AG20443 (cell line): ENCODE results near the gene EPN2.

Experiments
- DNase-seq: peaks from one replicate; pipeline ENCODE4 v3.0.0; 2012; ENCODE audit warnings: low spot score, mixed read lengths

EPN2 gene

DNA sequence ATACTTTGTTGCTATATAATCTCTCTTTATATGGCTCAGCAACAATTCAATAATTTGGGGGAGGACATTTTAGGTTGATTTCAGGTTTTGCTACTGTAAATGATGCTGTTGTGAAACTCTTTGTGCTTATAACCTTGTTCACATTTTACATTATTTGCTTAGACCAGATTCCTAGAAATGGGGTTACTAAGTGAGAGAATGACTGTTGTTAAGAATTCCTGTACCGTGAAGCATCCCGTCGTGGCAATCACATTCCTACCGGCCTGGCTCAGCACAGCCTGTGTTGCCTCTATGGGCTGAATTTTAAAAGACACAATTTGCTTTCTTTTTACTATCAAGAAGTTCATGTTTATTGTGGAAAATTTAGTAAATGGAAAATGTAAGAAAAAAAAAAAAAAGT is 94.0 kb downstream of the EPN2 start:
- peak; percentile 90 for DNase-seq

DNA sequence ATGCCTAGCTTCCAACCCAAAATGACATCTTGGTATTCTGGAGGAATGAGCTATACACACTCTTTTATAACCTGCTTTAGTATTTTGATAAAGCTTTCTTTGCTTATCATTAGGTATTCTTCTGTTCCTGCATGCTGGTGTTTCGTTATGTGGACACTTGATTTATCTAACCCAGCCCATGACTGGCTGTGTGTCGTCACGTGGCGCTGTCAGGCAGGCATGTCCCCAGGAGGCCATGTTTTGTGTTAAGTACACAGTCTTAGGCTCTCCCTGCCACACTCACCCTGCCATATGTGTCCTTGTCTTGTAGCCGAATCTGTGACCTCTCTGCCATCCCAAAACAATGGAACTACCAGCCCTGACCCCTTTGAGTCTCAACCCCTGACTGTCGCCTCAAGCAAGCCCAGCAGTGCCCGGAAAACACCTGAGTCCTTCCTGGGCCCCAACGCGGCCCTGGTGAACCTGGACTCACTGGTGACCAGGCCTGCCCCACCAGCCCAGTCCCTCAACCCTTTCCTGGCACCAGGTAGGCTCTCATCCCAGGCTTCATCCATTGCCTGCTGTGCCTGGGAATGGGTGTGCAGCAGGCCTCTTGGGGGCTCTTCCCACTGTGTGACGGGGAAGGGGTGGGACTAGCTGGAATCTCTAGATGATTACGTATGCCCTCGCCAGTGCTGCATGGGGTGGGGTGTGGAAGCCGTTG is 94.5 kb downstream of the EPN2 start:
- DNase-seq = no peak

DNA sequence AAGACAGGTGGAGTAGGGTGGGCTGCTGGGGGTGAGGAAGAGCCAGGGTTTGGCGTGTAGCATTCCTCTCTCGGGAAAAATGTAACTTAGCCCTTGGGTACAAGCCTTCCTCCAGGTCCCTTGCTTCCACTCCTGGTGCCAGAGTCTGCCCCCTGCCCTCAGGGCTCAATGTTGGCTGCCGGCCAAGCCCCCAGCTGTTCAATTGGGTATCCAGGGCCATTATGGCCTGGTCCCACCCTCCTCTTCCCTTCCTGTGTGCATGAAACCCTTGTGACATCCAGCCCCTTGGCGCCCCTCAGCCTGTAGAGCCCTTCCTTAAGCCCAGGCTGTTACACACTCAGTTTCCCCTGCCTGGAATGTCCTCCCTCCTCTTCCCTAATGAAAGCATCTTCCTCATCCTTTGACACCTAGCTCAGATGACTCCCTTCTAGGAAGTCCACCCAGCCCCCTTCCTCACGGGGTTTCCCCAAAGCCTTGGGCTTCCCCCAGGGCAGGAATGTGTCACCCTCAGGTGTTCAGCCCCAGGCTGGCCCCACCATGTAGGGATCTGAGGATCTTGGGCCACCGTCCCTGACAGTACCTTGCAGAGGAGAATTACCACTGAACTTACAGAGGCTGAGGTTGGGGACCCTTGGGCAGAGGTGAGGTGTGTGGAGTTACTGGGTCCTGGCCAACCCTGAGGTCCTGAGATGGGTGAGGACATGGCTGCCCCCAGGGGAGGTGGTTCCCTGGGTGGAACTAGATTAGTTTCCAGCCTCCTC is 95.4 kb downstream of the EPN2 start:
- DNase-seq = no peak

DNA sequence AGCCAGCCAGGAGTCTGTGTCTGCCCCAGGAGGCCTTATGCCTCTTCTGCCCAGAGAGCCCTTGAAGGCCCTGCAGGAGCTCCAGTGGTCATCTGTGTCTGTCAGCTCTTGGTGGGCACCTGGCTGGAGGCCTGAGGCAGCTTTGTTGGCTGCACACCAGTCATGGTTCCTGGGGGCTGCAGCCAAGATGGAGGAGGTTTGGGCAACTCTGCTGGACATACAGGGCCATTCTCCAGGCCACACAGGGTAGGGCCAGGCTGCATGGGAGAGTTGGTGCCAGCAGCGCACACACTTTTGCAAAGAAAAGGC is 95.9 kb downstream of the EPN2 start:
- no peak for DNase-seq

DNA sequence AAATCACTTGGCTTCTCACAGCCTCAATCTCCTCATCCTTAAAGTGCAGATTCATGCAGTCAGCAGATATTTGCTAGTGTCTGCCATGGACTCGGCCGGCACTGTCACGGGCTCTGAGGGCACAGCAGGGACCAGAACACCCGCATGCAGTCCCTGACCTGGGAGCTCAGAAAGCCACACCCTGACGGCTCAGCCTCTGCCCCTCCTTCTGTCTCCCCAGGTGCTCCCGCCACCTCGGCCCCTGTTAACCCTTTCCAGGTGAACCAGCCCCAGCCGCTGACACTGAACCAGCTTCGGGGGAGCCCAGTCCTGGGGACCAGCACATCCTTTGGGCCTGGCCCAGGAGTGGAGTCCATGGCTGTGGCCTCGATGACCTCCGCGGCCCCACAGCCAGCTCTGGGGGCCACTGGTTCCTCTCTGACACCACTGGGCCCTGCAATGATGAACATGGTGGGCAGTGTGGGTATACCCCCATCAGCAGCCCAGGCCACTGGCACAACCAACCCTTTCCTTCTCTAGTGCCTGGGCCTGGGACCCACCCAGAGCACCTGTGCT is 96.6 kb downstream of the EPN2 start:
- no peak for DNase-seq

DNA sequence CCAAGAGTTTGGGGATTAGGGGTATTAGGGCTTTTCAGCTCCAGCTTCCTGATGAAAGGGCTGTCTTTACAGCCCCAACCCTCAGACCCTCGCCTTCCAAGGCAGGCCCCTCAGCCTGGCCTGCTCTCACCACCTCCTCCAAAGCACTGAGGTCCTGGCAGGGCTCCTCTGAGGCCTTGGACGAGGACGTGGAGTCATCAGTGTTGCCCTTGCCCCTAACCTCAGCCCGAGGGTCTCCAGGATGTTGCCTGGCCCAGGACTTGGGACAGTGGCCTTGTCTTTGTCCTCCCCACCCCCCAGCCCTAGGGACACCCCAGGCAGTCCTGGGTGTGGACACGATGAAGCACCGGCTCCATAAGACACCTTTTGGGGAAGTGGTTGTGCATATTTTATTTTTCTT is 97.2 kb downstream of the EPN2 start:
- no peak for DNase-seq

DNA sequence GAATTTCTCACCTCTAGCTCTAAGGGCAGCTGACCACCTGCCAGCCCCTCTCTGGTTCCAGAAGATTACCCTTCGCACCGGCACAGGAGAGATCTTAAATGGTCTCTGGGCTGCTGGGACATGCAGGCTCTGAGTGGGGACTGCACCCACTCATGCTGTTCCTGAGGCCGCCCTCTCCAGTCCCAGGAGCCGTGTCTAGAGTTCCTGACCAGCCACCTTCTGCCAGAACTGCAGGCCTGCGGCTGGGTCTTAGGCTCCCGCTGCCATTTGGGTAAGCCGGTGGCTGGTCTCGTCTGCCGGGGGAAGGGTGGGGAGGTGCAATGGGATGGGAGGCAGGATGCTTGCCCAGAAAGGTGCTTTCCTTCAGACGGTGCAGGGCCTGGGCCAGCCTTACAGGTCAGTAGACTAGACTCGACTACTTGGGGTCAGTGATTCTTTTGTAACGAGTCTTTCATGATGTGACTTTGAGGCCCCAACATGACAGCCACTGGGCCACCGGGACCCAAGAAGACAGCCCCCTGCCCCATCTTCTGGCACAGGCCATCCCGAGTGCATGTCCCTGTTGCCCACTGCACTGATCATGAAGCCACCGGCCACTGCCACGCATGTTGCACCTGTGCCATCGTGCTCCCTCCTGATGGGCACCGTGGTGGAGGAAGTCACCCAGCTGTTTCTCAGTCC is 98.9 kb downstream of the EPN2 start:
- DNase-seq = no peak

DNA sequence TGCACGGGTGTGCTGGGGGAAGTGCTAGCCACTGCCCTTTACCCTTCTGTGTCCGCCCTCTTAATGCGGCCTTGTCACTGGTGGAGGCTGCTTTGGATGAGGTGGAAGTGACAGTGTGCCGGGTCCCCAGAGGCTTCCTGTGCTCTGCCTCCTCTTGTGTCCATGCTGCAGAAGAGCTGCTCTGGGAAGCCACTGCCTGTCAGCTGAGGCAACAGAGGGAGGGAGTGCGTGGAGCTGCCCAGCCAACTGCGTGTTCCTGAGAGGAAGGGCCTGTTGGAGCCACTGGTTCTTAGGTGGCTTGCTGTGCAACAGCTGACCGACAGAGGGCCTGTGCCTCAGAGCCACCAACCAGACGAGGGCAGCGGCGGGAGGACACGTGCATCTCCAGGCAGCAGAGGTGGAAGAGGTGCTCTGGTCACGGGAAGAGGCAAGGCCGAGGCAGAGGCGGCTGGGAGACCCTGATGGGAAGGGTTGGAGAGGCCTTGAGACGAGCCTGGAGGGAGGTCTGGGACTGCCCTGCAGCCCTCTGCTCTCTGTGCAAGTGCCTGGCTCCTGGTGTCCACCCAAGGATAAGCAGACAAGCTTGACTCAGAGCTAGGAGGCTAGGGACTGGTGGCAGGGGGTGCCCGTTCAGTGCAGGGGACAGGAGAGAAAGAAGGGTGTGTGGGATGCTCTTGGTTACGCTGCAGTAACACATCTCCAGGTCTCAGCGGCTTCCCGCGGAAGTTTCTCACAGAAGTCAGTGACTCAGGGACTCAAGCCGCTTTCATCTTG is 100.0 kb downstream of the EPN2 start:
- no peak for DNase-seq

DNA sequence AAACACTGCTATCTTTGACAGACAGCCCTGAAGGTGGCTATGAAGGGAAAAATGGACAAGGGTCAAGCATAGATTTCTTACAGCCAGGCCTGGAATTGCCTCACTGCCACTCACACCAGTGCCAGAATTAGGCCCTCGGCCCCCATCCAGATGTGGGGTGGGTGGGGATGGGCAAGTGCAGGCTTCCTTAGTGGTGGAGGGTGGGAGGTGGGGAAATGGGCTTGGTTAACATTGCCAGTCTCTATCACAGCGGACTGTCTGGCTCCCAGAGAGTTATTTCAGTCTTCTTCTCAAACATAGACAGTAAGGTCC is 100.5 kb downstream of the EPN2 start:
- no peak for DNase-seq

DNA sequence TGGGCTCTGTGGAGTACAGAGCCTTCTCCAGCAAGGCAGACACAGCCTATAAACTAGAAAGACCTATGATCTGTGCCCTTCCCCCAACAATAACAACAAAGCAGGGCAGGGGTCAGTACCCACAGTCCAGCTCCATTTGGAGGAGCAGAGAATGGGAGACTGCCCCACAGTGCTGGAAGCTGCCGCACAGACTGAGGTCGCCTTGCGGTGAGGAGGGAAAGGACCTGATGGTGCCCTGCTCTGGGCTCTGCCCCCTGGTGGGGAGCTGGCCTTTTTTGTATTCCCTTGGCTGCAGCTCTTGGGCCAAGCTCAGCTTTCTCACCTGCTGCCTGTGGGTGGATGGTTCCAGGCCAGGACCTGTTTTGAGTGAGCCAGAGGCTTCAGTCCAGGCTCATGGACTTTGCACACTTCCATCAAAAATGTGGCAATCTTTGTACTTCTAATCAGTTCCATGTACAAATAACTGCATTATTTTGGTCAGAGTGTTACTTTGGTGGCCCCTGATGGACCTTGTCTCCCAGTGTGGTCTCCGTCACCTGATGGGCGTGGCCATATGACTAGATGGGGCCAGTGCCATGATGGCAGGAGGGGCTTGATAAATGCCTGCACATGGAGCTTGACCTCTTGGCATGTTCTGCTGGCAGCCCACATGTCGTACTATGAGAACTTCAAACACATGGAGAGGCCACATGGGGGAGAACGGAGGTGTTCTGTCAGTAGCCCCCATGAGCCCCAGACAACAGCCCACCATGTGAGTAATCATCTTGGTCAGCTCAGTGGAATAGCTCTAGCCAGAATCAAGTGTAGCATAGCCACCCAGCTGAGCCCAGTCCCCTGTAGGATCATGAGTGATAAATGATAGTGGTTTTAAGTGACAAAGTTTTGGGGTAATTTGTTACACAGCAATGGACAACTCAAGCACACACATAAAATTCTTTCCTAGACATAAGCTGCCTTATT is 101.1 kb downstream of the EPN2 start:
- peak; percentile 39 for DNase-seq

DNA sequence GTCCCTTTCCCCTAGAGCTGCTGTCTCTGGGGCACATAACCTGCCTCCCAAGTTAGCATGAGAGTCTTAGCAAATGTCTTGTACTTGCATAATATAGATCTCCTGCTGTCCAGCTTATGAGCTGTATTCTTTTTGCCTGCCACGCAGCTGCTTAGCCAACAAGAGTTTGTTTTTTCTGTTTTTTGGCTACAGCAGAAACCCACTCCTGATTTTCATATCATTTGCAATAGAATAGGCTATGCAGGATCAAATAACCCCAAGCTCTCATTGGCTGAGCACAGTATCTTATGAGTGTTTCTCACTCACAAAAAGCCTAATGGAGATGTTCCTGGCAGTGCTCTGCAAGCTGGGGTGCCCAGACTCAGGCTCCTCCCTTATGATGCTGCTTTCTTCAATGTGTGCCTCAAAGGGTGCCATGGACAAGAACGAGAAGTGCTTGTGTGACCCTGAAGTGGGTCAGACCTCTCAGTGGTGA is 102.2 kb downstream of the EPN2 start:
- DNase-seq = no peak

DNA sequence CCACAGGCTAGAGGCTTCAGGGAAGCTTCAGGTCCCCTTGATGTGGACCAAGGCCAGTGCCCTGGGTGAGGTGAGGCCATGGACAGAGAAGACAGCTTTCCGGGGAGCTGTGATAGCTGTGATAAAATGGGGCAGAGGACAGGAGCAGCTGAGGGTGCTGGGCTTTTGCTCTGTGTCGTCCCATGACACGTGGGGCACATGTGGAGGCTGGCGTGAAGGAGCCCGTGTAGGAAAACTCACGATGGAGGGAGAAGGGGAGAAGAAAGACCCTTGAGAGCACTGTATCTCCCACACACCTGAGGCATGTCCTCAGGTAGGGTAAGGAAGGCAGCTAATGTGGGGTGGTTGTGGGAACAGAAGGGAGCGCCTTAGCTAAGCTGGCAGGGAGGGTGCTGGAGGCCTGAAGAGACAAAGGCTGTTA is 104.1 kb downstream of the EPN2 start:
- DNase-seq = no peak

DNA sequence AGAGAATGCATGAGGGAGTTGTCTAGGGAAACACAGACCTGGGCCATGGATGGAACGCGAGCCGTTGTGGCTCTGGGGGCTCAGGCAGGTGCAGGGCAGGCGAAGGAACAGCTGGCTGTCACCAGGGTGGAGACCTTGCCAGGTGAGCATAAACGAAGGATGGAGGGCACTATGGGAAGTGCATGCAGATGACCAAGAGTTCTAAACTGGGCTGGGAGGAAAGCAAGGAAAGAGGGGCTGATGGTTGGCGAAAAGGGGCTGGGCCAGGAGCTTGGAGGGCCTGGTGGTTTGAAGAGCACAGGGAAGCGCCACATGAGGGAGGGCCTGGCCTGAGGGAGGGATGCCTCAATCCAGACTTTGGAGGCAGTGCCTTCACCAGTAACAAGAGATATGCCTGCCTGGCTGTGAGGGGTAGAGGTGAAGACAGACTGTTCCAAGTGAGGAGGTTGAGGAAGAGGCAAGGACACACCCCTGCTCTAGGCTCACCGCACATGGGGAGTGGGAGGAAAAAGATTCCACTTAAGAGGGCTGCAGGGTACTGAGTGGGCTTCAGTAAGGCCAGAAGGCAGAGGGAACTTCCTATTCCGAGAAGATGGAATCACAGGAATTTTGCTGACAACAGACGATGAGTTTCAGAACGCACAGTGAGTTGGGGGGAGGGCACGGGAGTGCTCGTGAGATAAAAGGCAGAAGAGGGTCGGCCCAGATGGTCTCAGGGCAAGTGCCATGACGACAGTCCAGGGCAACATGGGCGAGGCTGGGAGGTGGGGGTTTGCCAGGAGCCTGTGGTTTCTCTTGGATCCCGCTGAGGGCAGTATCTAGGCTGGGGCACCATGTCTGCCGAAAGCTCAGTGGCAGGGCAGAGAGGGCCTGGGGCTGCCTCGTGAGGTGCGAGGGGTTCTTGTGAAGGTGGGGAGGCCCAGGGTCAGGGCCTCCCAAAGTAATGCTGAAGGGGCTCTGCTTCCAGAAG is 104.8 kb downstream of the EPN2 start:
- peak; percentile 60 for DNase-seq

DNA sequence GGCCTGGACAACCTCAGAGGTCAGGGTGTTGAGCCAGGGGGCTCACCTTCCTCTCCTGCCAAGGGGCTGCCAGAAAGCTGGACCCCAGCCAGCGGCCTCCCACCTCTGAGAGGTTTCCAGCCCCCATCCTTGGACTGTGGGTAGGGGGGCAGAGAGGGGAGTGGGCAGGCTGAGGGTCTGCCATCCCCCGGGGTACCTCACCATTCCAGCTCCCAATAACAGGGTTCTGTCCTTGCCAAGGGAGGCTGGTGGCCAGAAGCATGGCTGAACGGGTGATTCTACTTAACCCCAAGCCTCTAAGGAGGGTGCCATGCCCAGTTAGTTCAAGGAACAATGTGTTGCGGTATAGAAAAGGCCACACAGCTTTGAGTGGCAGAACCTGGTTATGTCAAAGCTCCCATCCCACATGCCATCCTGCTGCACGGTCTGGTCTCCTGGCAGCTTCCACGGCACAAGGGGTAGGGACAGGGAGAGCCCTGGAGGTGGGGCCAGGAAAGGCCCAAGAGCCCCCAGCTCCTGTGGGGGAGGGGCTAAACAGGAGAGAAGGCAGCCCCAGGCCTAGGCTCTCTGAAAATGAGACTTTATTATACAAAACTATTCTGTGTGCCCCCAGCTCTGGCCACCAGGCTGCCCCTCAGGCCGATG is 105.6 kb downstream of the EPN2 start:
- no peak for DNase-seq

DNA sequence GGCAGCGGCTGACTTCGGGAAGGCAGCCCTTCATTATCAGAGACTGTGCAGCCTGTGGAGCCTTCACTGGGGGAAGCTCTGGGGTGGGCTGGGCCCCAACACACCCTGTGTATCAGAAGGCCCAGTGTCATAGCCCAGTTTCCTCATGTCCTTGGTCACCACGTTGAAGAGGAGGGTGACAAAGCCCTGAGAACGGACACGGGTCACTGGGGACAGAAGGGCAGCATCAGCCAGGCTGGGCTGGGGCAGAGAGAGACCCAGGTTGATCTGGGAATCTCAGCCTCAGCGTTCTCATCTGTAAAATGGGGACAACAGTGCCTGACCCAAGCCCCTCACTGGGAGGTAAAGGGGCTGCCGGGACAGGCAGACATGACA is 106.1 kb downstream of the EPN2 start:
- no peak for DNase-seq

DNA sequence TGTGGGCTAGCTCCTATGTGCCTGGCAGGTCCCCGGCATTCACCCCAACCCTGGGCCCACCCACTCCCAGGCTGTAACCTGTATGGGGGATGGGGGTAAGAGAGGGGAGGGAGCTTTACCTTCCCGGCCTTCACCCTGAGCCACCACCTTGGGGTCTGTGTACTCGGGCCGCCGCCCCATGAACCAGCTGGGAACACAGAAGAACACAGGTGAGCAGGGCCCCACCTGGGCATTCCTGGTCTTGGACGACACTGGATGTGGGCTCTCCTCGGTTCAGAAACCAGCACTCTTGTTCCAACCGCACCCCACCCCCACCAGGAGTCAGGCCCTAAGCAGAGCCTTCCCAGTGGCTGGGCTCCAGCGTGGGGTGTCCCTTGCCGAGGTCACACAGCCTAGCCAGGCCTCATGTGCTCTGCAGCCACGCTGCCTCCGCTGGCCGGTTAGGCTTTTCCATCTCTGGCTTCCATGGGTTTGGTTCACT is 106.5 kb downstream of the EPN2 start:
- DNase-seq = no peak

DNA sequence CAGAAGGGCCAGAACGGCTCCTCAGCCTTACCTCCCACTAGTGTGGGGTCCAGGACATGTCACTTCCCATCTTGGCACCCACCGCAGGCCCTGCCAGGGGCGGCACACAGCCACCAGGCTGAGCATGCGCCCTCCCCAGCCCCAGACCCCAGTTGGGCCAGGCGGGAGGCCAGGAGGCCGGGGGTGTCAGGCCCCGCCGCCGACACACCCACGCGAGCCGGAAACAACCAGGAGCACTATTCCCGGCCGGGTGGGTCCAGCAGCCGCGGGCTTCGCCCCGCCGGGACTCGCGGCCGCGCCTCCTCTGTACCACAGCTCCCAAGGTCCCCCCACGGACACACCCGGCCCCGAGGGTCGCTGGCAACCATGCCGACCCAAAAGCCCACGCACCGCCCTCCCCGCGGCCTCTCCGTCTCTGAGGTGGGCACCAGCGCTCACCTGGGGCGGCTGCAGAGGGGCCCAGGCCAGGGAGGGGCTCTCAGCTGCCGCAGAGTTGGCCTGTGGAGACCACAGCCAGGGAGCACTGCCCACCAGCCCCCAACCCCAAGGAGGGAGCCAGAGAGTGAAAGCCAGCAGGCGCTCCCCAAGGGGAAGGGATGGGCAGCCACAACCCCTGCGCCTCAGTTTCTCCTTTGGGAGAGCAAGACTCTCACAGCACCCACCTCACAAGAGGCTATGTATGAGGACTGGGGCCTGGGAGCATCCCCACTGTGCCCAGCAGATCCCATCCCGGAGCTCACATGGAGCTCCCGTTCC is 107.3 kb downstream of the EPN2 start:
- DNase-seq = no peak

DNA sequence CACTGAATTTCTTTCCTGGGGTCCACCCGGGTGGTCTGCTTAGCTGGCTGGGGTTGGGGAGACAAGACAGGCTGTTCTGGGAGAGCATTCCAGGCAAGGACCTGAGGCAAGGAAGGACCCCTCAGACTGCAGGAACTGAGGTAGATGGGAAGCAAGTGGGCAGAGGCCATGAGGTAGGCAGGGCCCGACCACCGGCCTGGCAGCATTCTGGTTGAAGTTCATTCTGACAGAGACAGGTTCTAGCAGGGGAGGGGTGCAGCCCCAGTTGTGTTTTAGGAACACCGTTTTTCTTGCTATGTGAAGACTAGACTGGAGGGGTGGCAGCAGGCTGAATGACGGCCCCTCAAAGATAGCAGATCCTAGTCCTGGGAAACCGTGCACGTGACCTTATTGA is 107.9 kb downstream of the EPN2 start:
- no peak for DNase-seq
